Natural killer cell (primary cell): Measurements from ENCODE around the gene RFX2. TPM values are rescaled to one million over a fixed set of nuclear protein-coding genes. Genes with fewer than 3 reads are reported as not detected.
A peak's percentile ranks its signal among the peaks of the same experiment; 100 is the strongest.

Source experiments
- ATAC-seq, 3 donors: fragments of 150-1000 bp in 2 of 3; fragments of 200-7000 bp in 1 of 3; cut with Tn5 transposase; 1 replicate in 1 of 3; 2 replicates in 2 of 3; pipeline ENCODE4 v1.10.0; 2021; ENCODE audit warnings: mild to moderate bottlenecking in 2 of 3, moderate library complexity in 2 of 3
- DNase-seq, 2 donors: peaks; one replicate each; pipeline versions ENCODE4 v3.0.0 to v3.0.0-alpha.2; 2013 to 2021; ENCODE audit warnings: mixed read lengths in 1 of 2
- H3K27ac ChIP-seq: one replicate; pipeline ENCODE4 v1.5.1; 2013; ENCODE audit warnings: mild to moderate bottlenecking, low read length
- H3K27me3 ChIP-seq: one replicate; pipeline ENCODE4 v1.6.1; 2013; ENCODE audit warnings: low read length; ENCODE audit not compliant: control insufficient read depth, insufficient read depth
- H3K36me3 ChIP-seq: one replicate; pipeline ENCODE4 v1.6.1; 2013; ENCODE audit warnings: low read length; ENCODE audit not compliant: control insufficient read depth, insufficient read depth
- H3K4me1 ChIP-seq: one replicate; pipeline ENCODE4 v1.6.1; 2013; ENCODE audit warnings: low read length; ENCODE audit not compliant: control insufficient read depth, insufficient read depth
- H3K4me3 ChIP-seq: one replicate; pipeline ENCODE4 v1.5.1; 2013; ENCODE audit warnings: low read length
- H3K9me3 ChIP-seq: one replicate; pipeline ENCODE4 v1.6.1; 2013; ENCODE audit warnings: low read length; ENCODE audit not compliant: control insufficient read depth, insufficient read depth
- H3K27ac Mint-ChIP-seq, 2 donors: one replicate each; pipeline ENCODE4 v1.8.0; 2022; ENCODE audit warnings: mild to moderate bottlenecking in 2 of 2, mixed read lengths in 2 of 2, moderate library complexity in 1 of 2
- H3K27me3 Mint-ChIP-seq, 2 donors: one replicate each; pipeline ENCODE4 v1.8.0; 2022; ENCODE audit warnings: low read depth in 2 of 2, mixed read lengths in 2 of 2
- H3K36me3 Mint-ChIP-seq: one replicate; pipeline ENCODE4 v1.8.0; 2022; ENCODE audit warnings: mixed read lengths
- H3K4me1 Mint-ChIP-seq, 2 donors: one replicate each; pipeline ENCODE4 v1.8.0; 2022; ENCODE audit warnings: mixed read lengths in 2 of 2
- H3K4me3 Mint-ChIP-seq: one replicate; pipeline ENCODE4 v1.8.0; 2022; ENCODE audit warnings: mild to moderate bottlenecking, moderate library complexity, mixed read lengths
- H3K9me3 Mint-ChIP-seq, 2 donors: one replicate each; pipeline ENCODE4 v1.8.0; 2022; ENCODE audit warnings: mixed read lengths in 2 of 2
- WGBS: methylation state at CpG from one replicate; pipeline ENCODE4 v1.1.7; 2013; ENCODE audit warnings: missing lambda C conversion rate; ENCODE audit not compliant: insufficient coverage; 5-methylcytosine and 5-hydroxymethylcytosine counted together
- intact Hi-C: fragments of 100-400 bp; cut with micrococcal nuclease; formaldehyde crosslinking; loops from one replicate; pipeline ENCODE4 v1.14.2; 2022
- total RNA-seq, 4 donors: library from RNA; stranded (reverse); fragments of 120-200 nt in 1 of 4; gene quantifications; one replicate each; pipeline versions ENCODE4 v1.2.3 to v1.2.4, GENCODE V29; 2013 to 2022
- TF ChIP-seq, protein P1 (sequence below): fragments of 200-600 bp; IDR thresholded peaks from one replicate; pipeline ENCODE4 v1.8.0; 2022; ENCODE audit warnings: antibody characterized with exemption

RFX2 gene
- total RNA-seq, 3 donors from 2014 or later (not counting 1 experiment from before 2014, with no cell fraction given) = 2.4 to 4.6 (median 4.1) TPM

DNA sequence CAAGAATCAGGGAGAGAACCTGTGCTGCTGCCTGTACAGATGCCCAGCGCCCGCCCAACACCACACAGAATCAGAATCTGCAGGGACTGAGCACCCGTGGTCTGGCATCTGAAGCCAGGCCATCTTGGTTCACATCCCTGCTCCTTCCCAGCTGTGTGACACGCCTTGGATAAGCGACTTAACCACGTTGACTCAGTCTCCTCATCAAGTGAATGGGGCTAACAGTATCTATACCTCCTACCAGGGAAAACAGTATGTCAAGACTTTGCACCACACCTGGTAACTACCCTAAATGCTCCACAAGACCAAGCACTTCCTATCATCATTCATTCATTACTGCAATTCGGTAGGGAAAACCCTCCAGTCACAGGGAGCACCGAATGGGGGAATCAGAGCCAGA is 133.5 kb downstream of the RFX2 start:
- Histone ChIP-seq H3K9me3 (no peaks in the 10 kb centered on the region), H3K4me1 (peaks cover 36% of the 10 kb centered on the region), H3K27ac (no peak overlapping the region), H3K36me3 (peaks cover 11% of the 10 kb centered on the region), H3K4me3 (peak overlapping the region; percentile 53), H3K27me3 (no peaks in the 10 kb centered on the region)
- WGBS = 59% methylated on average over 8 of the region's 8 CpGs
- intact Hi-C loops = loop anchor here (5.0 kb wide), 1 partner anchor 74 kb away; the partner anchor contains the start of genes NDUFA11 and VMAC
- H3K4me3 Mint-ChIP-seq = peak overlapping the region; percentile 99
- no peaks in the 10 kb centered on the region for H3K9me3 Mint-ChIP-seq
- ATAC-seq (no peak), DNase-seq (no peak)
- H3K4me1 Mint-ChIP-seq = peaks cover 58 to 60% of the 10 kb centered on the region in 2 donors
- H3K27ac Mint-ChIP-seq = peak overlapping the region; percentile 92 to 98
- no peaks in the 10 kb centered on the region for H3K36me3 Mint-ChIP-seq
- TF ChIP-seq, protein P1, sequence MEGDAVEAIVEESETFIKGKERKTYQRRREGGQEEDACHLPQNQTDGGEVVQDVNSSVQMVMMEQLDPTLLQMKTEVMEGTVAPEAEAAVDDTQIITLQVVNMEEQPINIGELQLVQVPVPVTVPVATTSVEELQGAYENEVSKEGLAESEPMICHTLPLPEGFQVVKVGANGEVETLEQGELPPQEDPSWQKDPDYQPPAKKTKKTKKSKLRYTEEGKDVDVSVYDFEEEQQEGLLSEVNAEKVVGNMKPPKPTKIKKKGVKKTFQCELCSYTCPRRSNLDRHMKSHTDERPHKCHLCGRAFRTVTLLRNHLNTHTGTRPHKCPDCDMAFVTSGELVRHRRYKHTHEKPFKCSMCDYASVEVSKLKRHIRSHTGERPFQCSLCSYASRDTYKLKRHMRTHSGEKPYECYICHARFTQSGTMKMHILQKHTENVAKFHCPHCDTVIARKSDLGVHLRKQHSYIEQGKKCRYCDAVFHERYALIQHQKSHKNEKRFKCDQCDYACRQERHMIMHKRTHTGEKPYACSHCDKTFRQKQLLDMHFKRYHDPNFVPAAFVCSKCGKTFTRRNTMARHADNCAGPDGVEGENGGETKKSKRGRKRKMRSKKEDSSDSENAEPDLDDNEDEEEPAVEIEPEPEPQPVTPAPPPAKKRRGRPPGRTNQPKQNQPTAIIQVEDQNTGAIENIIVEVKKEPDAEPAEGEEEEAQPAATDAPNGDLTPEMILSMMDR = no peak
- no peaks in the 10 kb centered on the region for H3K27me3 Mint-ChIP-seq

GRCh38 chr19:5975388-5975728 is 134.9 kb downstream of the RFX2 start:
- intact Hi-C loops = loop anchor here (5.0 kb wide), 1 partner anchor 73 kb away; the partner anchor contains the start of genes NDUFA11 and VMAC

GRCh38 chr19:5974721-5975387 is 135.4 kb downstream of the RFX2 start:
- ATAC-seq (no peak), DNase-seq (peak in 1 of 2 donors; percentile 71)
- H3K4me3 Mint-ChIP-seq = peak overlapping the region; percentile 62
- no peaks in the 10 kb centered on the region for H3K36me3 Mint-ChIP-seq
- Histone ChIP-seq H3K36me3 (peaks cover 11% of the 10 kb centered on the region), H3K27ac (no peak overlapping the region), H3K4me1 (peaks cover 48% of the 10 kb centered on the region), H3K4me3 (no peak overlapping the region), H3K9me3 (no peaks in the 10 kb centered on the region), H3K27me3 (no peaks in the 10 kb centered on the region)
- WGBS = 85% methylated on average over 10 of the region's 10 CpGs
- H3K27ac Mint-ChIP-seq = peak overlapping the region; percentile 21 to 64
- no peaks in the 10 kb centered on the region for H3K27me3 Mint-ChIP-seq
- TF ChIP-seq, protein P1 = no peak
- H3K9me3 Mint-ChIP-seq = no peaks in the 10 kb centered on the region
- H3K4me1 Mint-ChIP-seq = peaks cover 60 to 70% of the 10 kb centered on the region in 2 donors
- intact Hi-C loops = loop anchor here (5.0 kb wide), 1 partner anchor 73 kb away; the partner anchor contains the start of genes NDUFA11 and VMAC

More at GRCh38 chr19:5975388-5975728, 134.9 kb downstream of the RFX2 start:
- Histone ChIP-seq H3K36me3 (peaks cover 11% of the 10 kb centered on the region), H3K4me1 (peaks cover 43% of the 10 kb centered on the region), H3K27ac (no peak overlapping the region), H3K9me3 (no peaks in the 10 kb centered on the region), H3K27me3 (no peaks in the 10 kb centered on the region), H3K4me3 (no peak overlapping the region)
- H3K9me3 Mint-ChIP-seq = no peaks in the 10 kb centered on the region
- no peaks in the 10 kb centered on the region for H3K27me3 Mint-ChIP-seq
- ATAC-seq (no peak), DNase-seq (no peak)
- no peaks in the 10 kb centered on the region for H3K36me3 Mint-ChIP-seq
- TF ChIP-seq, protein P1 = no peak
- peak overlapping the region; percentile 21 to 98 for H3K27ac Mint-ChIP-seq
- WGBS = 91% methylated on average over 3 of the region's 3 CpGs
- H3K4me1 Mint-ChIP-seq = peaks cover 65 to 66% of the 10 kb centered on the region in 2 donors
- H3K4me3 Mint-ChIP-seq = peak overlapping the region; percentile 99
